Vagina (tissue), 2 donors: Measurements from ENCODE around the gene TIMM22. TPM values are rescaled to one million over a fixed set of nuclear protein-coding genes. Genes with fewer than 3 reads are reported as not detected.
A peak's percentile ranks its signal among the peaks of the same experiment; 100 is the strongest.
"Not testable (repeated sequence)": the region's sequence is repeated elsewhere in the genome, so short reads cannot be mapped to it uniquely, and the experiment has no call there.

Experiments used
- DNase-seq, 2 donors: peaks; one replicate each; pipeline ENCODE4 v3.0.0-alpha.2; 2017; ENCODE audit errors: extremely low spot score in 2 of 2
- H3K27ac ChIP-seq: fragments of 200-600 bp; sonication (generic); one replicate; pipeline ENCODE4 v1.5.1; 2019
- H3K27me3 ChIP-seq: fragments of 200-600 bp; sonication (generic); one replicate; pipeline ENCODE4 v1.5.1; 2019
- H3K36me3 ChIP-seq, 2 donors: fragments of 200-600 bp; sonication (generic); one replicate each; pipeline ENCODE4 v1.5.1; 2017 to 2019
- H3K4me1 ChIP-seq: fragments of 200-600 bp; sonication (generic); one replicate; pipeline ENCODE4 v1.5.1; 2019
- H3K4me3 ChIP-seq, 2 donors: fragments of 200-600 bp; sonication (generic); 1 replicate in 1 of 2; 2 replicates in 1 of 2; pipeline ENCODE4 v1.5.1; 2016 to 2019
- H3K9me3 ChIP-seq: fragments of 200-600 bp; sonication (generic); one replicate; pipeline ENCODE4 v1.5.1; 2019
- CTCF ChIP-seq, 3 experiments: fragments of 450-650 bp in 2 of 3; fragments of 200-600 bp in 1 of 3; sonication (generic) in 1 of 3; IDR thresholded peaks; one replicate each; pipeline ENCODE4 v1.5.1; 2017 to 2019; ENCODE audit warnings: antibody characterized with exemption in 3 of 3, mild to moderate bottlenecking in 2 of 3, moderate library complexity in 2 of 3
- POLR2A ChIP-seq, 2 donors: fragments of 450-650 bp; IDR thresholded peaks; one replicate each; pipeline ENCODE4 v1.6.1; 2017; ENCODE audit warnings: antibody characterized with exemption in 2 of 2, mild to moderate bottlenecking in 2 of 2, moderate library complexity in 2 of 2
- POLR2AphosphoS5 ChIP-seq, 2 donors: sonication (generic); formaldehyde crosslinking; IDR thresholded peaks; one replicate each; pipeline ENCODE4 v1.9.0; 2017; ENCODE audit warnings: antibody characterized with exemption in 2 of 2, mild to moderate bottlenecking in 2 of 2, low read depth in 1 of 2; ENCODE audit not compliant: insufficient read depth in 1 of 2
- intact Hi-C: fragments of 100-400 bp; cut with DNase I; formaldehyde crosslinking; loops from one replicate; pipeline ENCODE4 v1.15.1; 2023
- total RNA-seq: library from RNA; depleted of rRNA; stranded (reverse); fragments of >200 nt; gene quantifications from one replicate; pipeline ENCODE4 v1.2.3, GENCODE V29; 2016

The TIMM22 gene
- total RNA-seq, 1 donor from 2014 or later = 8.8 TPM

GRCh38 chr17:1047879-1048470 lies 51.0 kb downstream of the TIMM22 start:
- Histone ChIP-seq H3K27me3 (no peaks in the 10 kb centered on the region), H3K4me3 (no peak overlapping the region), H3K36me3 (peaks cover 0 to 13% of the 10 kb centered on the region in 2 donors), H3K4me1 (peaks cover 11% of the 10 kb centered on the region), H3K27ac (peak overlapping the region; percentile 48), H3K9me3 (no peaks in the 10 kb centered on the region)
- no peak for DNase-seq
- intact Hi-C loops = no loop called here
- TF ChIP-seq POLR2AphosphoS5 (IDR thresholded peaks at IDR 0.05; ENCODE audit: insufficient read depth in 1 of 2, low read depth in 1 of 2) (no peak), CTCF (IDR thresholded peaks at IDR 0.05) (no peak), POLR2A (IDR thresholded peaks at IDR 0.05) (no peak)

- H3K27ac ChIP-seq, H3K4me3 ChIP-seq, DNase-seq, intact Hi-C loops, H3K9me3 ChIP-seq, H3K27me3 ChIP-seq, H3K4me1 ChIP-seq: not testable (repeated sequence)
- peaks cover 0 to 17% of the 10 kb centered on the region in 2 donors for H3K36me3 ChIP-seq
These were observed 51.7 kb downstream of the TIMM22 start for GRCh38 chr17:1048516-1049115.

- TF ChIP-seq POLR2AphosphoS5 (IDR thresholded peaks at IDR 0.05; ENCODE audit: insufficient read depth in 1 of 2, low read depth in 1 of 2) (no peak), POLR2A (IDR thresholded peaks at IDR 0.05) (no peak), CTCF (IDR thresholded peaks at IDR 0.05) (no peak)
- peaks cover 0 to 25% of the 10 kb centered on the region in 2 donors for H3K36me3 ChIP-seq
- intact Hi-C loops = loop anchor here (10.0 kb wide), 1 partner anchor 255 kb away; no protein-coding TSS in a partner anchor
- no peaks in the 10 kb centered on the region for H3K27me3 ChIP-seq
- H3K9me3 ChIP-seq = no peaks in the 10 kb centered on the region
- no peak for DNase-seq
- H3K4me1 ChIP-seq = no peaks in the 10 kb centered on the region
- no peak overlapping the region for H3K27ac ChIP-seq
- no peak overlapping the region for H3K4me3 ChIP-seq
These were observed 52.7 kb downstream of the TIMM22 start for GRCh38 chr17:1049446-1050225.

- Histone ChIP-seq H3K27me3 (no peaks in the 10 kb centered on the region), H3K4me1 (no peaks in the 10 kb centered on the region), H3K27ac (no peak overlapping the region), H3K9me3 (no peaks in the 10 kb centered on the region), H3K4me3 (no peak overlapping the region), H3K36me3 (peaks cover 0 to 32% of the 10 kb centered on the region in 2 donors)
- TF ChIP-seq POLR2A (IDR thresholded peaks at IDR 0.05) (no peak), CTCF (IDR thresholded peaks at IDR 0.05) (no peak), POLR2AphosphoS5 (IDR thresholded peaks at IDR 0.05; ENCODE audit: insufficient read depth in 1 of 2, low read depth in 1 of 2) (no peak)
- DNase-seq = no peak
- intact Hi-C loops = loop anchor here (10.0 kb wide), 1 partner anchor 256 kb away; no protein-coding TSS in a partner anchor
These were observed 53.5 kb downstream of the TIMM22 start for GRCh38 chr17:1050246-1050995.
